GM20000 (cell line): ENCODE data around the gene PLEKHJ1.

Source experiments
- DNase-seq: peaks from one replicate; pipeline ENCODE4 v3.0.0; 2012; ENCODE audit warnings: low spot score
- CTCF ChIP-seq: IDR thresholded peaks from 2 replicates; pipeline ENCODE4 v1.5.1; 2012; ENCODE audit warnings: mild to moderate bottlenecking, control low read depth; ENCODE audit errors: extremely low read depth, missing control alignments

The PLEKHJ1 gene

DNA sequence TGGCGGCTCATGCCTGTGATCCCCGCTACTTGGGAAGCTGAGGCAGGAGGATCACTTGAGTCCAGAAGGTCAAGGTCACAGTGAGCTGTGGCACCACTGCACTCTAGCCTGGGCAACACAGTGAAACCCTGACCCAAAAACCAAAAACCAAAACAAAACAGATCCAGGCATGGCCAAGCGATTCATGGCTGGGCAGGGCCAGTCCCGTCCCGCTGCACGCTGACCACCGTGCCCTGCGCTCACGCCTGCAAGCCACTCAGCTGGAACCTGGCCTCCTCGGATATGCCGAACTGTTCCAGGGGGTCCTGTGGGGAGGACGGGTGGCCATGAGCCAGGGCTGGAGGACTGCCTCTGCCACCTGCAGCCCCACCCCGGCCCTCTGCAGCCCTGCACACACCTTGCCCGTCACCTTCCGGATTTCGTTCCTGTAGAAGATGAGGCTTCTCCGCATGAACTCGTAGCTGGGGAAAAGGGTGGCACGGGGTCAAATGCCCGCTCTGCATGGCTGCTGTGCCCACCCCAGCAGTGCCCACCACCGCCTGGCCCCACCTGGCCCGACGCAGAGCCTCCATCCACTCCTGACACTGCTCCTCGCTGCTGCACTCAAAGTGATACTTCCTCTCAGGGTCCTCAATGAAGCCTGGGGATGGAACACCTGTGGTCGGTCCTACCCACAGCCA lies 2.4 kb downstream of the PLEKHJ1 start:
- no peak for TF ChIP-seq CTCF

DNA sequence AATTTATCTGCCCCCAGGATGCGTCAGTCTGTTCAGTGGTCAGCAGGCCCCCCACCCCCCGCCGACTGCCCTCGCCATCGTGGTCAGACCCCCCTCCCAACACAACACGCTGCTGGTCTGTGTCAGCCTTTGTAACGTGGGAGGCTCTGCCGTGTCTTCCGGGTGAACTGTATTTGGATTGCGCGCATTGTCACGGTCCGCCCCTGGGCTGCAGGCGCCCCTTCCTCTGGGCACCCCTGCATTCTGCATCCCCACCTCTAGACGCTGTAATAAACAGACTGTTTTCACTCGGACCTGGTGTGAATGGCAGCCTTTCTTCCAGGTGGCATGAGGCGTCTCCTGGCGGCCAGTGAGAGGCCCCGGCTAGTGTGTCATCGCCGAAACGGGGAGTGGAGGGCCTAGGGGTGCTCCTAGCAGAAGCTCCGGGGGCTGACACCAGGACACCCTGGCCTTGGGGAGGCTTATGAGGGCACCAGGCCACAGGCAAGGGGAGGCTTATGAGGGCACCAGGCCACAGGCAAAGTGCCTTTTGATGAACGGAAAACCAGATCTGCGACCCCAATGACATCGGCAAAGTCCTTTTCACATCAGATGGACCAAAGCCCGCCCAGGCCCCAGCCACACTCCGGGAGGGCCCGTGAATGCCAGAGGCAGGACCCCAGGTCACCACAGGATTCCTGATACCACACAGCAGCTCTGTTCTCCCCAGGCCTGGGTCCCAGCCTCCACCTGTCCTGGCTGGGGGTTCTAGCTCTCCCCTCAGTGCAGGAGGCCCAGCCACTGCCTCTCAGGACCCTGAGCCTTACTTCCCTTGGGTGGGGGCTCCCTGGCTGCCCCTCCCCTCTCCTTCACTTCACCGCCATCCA lies 3.6 kb downstream of the PLEKHJ1 start:
- TF ChIP-seq CTCF = no peak
- DNase-seq = no peak

More for the DNA sequence above, 2.4 kb downstream of the PLEKHJ1 start:
- DNase-seq = no peak

DNA sequence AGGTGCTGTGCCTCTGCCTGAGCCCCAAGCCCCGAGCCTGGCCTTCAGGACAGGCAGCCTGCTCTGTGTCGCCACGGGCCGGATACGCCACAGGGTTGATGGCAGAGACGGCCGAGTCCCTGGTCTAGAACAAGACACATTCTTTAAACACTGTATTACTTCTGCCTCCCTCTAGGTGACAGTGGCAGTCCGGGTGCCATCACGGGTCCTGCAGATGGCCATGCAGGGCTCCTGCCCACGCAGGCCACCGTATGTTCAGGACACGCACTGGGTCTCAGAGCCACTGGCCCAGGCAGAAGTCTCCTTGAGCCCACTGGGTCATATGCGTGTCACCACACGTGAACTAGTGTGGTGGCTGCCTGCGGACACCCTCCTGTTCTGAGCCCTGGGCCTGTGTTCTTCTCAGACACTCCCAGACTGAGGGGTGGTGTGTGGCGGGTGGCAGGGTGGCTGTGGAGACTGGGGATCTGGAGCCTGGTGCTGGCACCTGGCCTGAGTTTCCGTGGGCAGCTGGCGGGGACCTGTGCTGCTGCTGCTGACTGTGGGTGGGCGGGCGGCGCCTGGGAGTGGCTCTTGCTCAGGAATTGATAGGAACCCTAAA lies 4.4 kb downstream of the PLEKHJ1 start:
- no peak for DNase-seq
- TF ChIP-seq CTCF = no peak

- no peak for TF ChIP-seq CTCF
- no peak for DNase-seq
Measured at GRCh38 chr19:2230807-2231533, 5.2 kb downstream of the PLEKHJ1 start.

GRCh38 chr19:2230033-2230531 lies 6.0 kb downstream of the PLEKHJ1 start:
- no peak for TF ChIP-seq CTCF
- DNase-seq = no peak

DNA sequence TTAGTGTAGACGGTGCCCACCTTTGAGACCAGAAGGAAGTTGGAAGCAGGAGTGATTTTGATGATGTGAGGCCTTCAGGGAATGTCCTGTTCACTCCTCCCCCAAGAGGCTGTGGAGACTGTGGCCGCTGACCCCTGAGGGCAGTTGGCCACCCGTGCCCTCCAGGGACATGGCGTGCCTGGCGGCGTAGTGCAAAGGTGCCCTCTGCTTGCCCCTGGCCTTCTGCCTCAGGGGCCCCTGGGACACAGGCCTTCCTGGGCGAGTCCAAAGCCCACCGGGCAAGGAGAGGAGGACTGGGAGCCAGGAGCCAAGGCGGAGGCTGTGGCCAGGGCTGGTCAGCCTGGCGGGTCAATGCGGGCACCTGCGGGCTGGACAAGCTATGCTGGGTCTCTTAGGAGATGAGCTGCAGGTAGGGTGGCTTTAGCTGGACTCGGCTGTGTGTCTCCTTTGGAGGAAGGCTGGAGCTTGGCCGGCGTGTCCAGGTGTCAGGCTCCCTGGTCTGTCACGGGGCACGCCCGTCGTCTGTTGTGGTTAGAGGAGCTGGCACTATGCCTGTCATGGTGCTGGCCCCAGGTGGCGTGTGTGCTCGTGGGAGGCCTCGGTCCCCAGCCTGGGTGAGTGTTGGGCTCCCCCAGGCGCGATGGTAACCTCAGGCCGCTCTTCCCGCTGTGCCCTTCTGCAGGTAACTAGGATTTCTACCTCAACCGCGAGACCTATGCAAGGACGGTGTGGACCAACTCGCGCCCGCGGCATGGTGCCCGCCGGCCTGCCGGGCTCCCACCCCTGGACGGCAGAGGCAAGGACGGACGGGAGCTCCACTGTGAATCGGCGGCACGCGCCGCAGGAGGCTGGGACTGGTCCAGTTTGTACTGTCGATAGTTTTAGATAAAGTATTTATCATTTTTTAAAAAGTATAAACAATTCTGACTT lies 6.8 kb downstream of the PLEKHJ1 start:
- TF ChIP-seq CTCF = no peak
- no peak for DNase-seq
